Mucosa of descending colon (tissue), 3 donors: ENCODE data around the gene BSCL2. TPM values are rescaled to one million over a fixed set of nuclear protein-coding genes. Genes with fewer than 3 reads are reported as not detected.
A peak's percentile ranks its signal among the peaks of the same experiment; 100 is the strongest.

Source experiments
- ATAC-seq: fragments of 200-7000 bp; cut with Tn5 transposase; one replicate; pipeline ENCODE4 v1.9.1; 2020; ENCODE audit warnings: mild to moderate bottlenecking, moderate library complexity
- DNase-seq, 3 donors: peaks; one replicate each; pipeline ENCODE4 v3.0.0-alpha.2; 2020
- H3K36me3 ChIP-seq: fragments of 200-600 bp; one replicate; pipeline ENCODE4 v1.8.0; 2021; ENCODE audit warnings: low read depth, mild to moderate bottlenecking
- H3K4me1 ChIP-seq: fragments of 200-600 bp; one replicate; pipeline ENCODE4 v1.8.0; 2021; ENCODE audit warnings: low read depth, mild to moderate bottlenecking
- H3K4me3 ChIP-seq: fragments of 200-600 bp; one replicate; pipeline ENCODE4 v1.8.0; 2021; ENCODE audit warnings: mild to moderate bottlenecking
- H3K9me3 ChIP-seq: fragments of 200-600 bp; one replicate; pipeline ENCODE4 v1.8.0; 2021; ENCODE audit warnings: mild to moderate bottlenecking
- CTCF ChIP-seq: fragments of 200-600 bp; IDR thresholded peaks from one replicate; pipeline ENCODE4 v1.8.0; 2022; ENCODE audit warnings: antibody characterized with exemption, mild to moderate bottlenecking
- intact Hi-C, 2 donors: fragments of 100-400 bp; cut with DNase I in 1 of 2; cut with micrococcal nuclease in 1 of 2; formaldehyde crosslinking; loops; one replicate each; pipeline versions ENCODE4 v1.11.0 to v1.11.1; 2022; cut with DNase I, micrococcal nuclease
- total RNA-seq, 3 donors: library from RNA; stranded (reverse); fragmentation: NEBNext Ultra II Directional in 2 of 3; extraction: Animal tissue kit (Norgen Biotek cat#: 25700) in 2 of 3; gene quantifications; one replicate each; pipeline versions ENCODE4 v1.2.1 to v1.2.4, GENCODE V29; 2021 to 2023
- donor health status: DM: no; HTN: no; CAD: no; lungs with moderate emphysema.
- donor health status: DM: no; HTN: no; CAD: no.
- donor health status: DM: no; HTN: yes; CAD: no.

BSCL2 gene
- total RNA-seq, 3 donors from 2014 or later: 59.0 to 63.4 (median 61.0) TPM

GRCh38 chr11:62728171-62728988 lies 21.2 kb upstream of the BSCL2 start, which contains the start of gene TTC9C:
Gene TTC9C (plus strand): TSS chr11:62728486. CDS start chr11:62728849, 363 bp downstream.
- ATAC-seq (peak; percentile 67), DNase-seq (peak; percentile 89 to 94 (median 92))
- TF ChIP-seq CTCF: no peak
- Histone ChIP-seq H3K4me1 (peaks cover 35% of the 10 kb centered on the region), H3K9me3 (no peaks in the 10 kb centered on the region), H3K4me3 (peak within 1 kb of the TSS; percentile 90), H3K36me3 (no peaks in the 10 kb centered on the region)
- intact Hi-C loops: no loop called here

- intact Hi-C loops: no loop called here
- DNase-seq (peak in 2 of 3 donors; percentile 84 to 90), ATAC-seq (peak; percentile 74)
- no peaks in the 10 kb centered on the region for H3K36me3 ChIP-seq
- H3K4me3 ChIP-seq: peak overlapping the region; percentile 90
- peaks cover 35% of the 10 kb centered on the region for H3K4me1 ChIP-seq
- no peak for TF ChIP-seq CTCF
- H3K9me3 ChIP-seq: no peaks in the 10 kb centered on the region
Observed at GRCh38 chr11:62727872-62728170, 20.6 kb upstream of the BSCL2 start.

- intact Hi-C loops: no loop called here
- Histone ChIP-seq H3K36me3 (peaks cover 3% of the 10 kb centered on the region), H3K4me1 (peaks cover 35% of the 10 kb centered on the region), H3K4me3 (peak within 1 kb of the TSS; percentile 90), H3K9me3 (no peaks in the 10 kb centered on the region)
- ATAC-seq (peak; percentile 84), DNase-seq (peak; percentile 97 to 99 (median 99))
- TF ChIP-seq CTCF: no peak
Observed at GRCh38 chr11:62727165-62727871, 20.1 kb upstream of the BSCL2 start, which contains the start of gene HNRNPUL2. Gene HNRNPUL2 (minus strand): TSS chr11:62727457. CDS start chr11:62727156, 301 bp downstream.

- Histone ChIP-seq H3K4me3 (peak overlapping the region; percentile 90), H3K36me3 (peaks cover 8% of the 10 kb centered on the region), H3K9me3 (no peaks in the 10 kb centered on the region), H3K4me1 (peaks cover 35% of the 10 kb centered on the region)
- DNase-seq (no peak), ATAC-seq (peak; percentile 31)
- intact Hi-C loops: no loop called here
- TF ChIP-seq CTCF: no peak
Observed at GRCh38 chr11:62726915-62727164, 19.6 kb upstream of the BSCL2 start.

- DNase-seq: no peak
- Histone ChIP-seq H3K36me3 (peaks cover 10% of the 10 kb centered on the region), H3K4me1 (peaks cover 34% of the 10 kb centered on the region), H3K4me3 (peak overlapping the region; percentile 90), H3K9me3 (no peaks in the 10 kb centered on the region)
- intact Hi-C loops: no loop called here
- TF ChIP-seq CTCF: no peak
- no peak for ATAC-seq
Observed at GRCh38 chr11:62726156-62726914, 19.1 kb upstream of the BSCL2 start.
